GM12873 (cell line): ENCODE data around the gene EGFL7.

Experiments used
- TF ChIP-seq, protein P1 (sequence below): IDR thresholded peaks from 2 replicates; pipeline ENCODE4 v1.5.1; 2012; ENCODE audit warnings: low read depth, mild to moderate bottlenecking, moderate library complexity, low read length, control low read depth; ENCODE audit not compliant: insufficient read depth; ENCODE audit errors: missing control alignments

The EGFL7 gene

DNA sequence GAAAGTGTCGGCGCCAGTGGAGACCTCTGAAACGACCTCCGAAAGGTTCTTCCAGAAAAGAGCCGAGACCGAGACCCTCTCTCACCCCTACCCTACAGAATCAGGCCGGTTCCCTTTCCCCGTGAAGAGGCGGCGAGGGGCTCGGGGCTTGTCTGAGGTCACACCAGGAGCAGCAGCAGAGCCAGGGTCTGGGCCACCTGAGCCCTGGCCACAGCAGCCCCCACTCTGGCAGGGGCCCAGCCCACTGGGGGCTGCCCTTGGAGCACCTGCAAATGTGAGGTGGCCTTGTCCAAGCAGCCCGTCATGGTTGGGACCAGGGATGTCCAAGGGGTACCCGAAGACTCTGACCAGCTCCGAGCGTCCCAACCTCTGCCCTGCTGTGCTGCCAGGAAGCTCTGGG lies 15.3 kb downstream of the EGFL7 start:
- TF ChIP-seq, protein P1, sequence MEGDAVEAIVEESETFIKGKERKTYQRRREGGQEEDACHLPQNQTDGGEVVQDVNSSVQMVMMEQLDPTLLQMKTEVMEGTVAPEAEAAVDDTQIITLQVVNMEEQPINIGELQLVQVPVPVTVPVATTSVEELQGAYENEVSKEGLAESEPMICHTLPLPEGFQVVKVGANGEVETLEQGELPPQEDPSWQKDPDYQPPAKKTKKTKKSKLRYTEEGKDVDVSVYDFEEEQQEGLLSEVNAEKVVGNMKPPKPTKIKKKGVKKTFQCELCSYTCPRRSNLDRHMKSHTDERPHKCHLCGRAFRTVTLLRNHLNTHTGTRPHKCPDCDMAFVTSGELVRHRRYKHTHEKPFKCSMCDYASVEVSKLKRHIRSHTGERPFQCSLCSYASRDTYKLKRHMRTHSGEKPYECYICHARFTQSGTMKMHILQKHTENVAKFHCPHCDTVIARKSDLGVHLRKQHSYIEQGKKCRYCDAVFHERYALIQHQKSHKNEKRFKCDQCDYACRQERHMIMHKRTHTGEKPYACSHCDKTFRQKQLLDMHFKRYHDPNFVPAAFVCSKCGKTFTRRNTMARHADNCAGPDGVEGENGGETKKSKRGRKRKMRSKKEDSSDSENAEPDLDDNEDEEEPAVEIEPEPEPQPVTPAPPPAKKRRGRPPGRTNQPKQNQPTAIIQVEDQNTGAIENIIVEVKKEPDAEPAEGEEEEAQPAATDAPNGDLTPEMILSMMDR, result no peak

DNA sequence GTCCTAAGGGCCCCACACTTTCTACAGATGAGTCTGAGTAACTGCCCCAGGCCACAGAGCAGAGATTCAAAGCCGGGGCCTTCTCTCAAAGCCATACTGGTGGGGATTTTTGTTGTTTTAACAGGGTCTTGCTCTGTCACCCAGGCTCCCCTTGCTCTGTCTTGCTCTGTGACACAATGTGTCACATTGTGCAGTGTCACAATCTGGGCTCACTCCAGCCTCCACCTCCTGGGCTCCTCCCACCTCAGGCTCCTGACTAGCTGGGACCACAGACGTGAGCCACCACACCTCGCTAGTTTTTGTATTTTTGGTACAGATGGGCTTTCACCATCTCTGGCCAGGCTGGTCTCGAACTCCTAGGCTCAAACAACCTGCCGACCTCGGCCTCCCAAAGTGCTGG lies 15.9 kb downstream of the EGFL7 start:
- TF ChIP-seq, protein P1, result no peak

DNA sequence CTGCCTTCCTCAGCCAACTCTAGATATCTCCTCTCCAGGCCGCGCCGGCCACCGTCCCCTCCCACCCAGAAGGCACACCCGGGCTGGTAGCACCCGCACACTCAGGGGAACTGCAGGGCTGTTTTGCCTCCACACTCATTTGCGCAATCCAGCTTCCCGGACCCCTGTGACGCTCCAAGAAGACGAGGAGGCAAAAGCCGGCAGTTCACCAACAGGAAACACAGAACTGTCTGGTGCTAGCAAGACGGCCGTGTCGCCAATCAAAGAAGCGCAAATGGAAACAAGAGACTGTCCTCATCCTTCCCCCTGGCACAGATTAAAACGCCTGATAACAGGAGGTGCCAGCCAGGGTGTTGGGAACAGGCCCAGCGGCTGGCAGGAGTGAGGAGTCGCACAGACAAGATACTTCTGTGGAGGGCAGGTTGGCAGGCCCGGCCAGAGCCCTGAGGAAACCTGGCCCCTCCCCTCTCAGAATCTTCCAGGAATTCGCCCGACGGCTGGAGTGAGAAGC lies 16.8 kb downstream of the EGFL7 start:
- TF ChIP-seq, protein P1, result no peak

DNA sequence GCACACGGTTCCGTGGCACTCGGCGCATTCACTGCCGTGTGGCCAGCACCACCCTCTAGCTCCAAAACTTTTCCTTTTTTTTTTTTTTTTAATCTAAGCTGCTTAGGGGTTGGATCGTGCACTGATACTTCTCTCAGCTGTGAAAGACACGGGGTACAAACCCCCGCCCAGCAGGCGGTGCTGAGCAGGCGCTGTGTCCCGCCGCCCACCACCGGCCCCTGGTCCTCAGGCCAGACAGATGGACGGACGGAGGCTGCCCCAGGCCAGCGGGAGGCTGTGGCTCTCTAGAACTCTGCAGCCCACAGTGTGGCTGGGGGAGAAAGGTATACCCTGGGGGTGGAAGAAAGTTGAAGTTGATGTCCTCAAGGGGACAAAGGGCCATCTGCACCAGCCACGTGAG lies 18.3 kb downstream of the EGFL7 start:
- TF ChIP-seq, protein P1, result no peak

DNA sequence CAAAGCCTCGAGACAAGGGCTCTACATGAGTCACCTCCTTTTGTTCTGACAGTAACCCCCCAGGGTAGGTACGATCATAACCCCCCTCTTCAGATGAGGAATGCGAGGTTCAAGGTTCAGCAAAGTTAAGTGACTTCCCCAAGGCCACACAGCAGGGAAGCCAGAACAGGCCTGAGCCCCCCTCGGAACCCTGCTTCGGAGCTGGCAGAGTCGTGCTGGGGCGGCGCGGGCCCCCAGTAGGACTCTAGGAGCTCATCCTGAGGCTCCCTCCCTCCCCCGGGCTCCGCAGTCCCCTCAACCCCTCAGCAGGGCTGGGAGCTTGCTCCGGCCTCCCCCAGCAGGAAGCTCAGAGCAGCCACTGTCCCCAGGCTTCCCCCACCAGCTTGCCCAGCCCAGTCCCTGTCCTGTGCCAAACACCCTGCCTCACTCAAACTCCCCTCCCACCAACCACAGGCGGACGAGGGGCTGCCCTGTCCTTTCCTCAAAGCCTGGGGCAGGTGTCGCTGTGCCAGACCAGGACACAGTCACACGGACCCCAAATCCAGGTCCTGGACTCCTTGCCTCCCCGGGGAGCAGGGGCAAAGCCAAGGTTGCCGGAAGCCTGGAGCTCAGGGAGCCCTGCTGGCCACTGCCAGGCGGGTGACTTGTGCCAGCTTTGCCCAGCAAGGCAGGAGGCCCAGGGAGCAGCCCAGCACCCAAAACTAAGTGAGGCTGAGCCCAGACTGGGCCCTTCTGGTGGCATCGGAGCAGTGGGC lies 19.4 kb downstream of the EGFL7 start:
- TF ChIP-seq, protein P1, result no peak

DNA sequence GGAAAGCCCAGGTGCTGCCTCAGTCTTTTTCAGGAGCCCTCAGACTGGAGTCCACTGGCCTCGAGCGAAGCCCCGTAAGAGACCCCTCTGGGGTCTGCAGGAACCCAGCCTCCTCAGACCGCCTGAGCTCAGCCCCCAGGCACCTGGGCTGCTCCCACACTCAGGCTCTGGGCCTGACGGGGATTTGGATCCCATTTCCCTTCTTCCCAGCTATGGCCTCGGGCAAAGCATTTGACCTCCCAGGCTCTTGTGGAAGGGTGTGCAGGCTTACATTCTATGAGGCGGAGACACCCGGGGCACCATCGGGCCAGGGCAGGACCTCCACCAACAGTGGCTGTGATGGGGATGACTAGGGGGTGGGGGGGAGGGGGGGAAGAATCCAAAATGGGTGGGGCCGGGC lies 20.0 kb downstream of the EGFL7 start:
- TF ChIP-seq, protein P1, result no peak

DNA sequence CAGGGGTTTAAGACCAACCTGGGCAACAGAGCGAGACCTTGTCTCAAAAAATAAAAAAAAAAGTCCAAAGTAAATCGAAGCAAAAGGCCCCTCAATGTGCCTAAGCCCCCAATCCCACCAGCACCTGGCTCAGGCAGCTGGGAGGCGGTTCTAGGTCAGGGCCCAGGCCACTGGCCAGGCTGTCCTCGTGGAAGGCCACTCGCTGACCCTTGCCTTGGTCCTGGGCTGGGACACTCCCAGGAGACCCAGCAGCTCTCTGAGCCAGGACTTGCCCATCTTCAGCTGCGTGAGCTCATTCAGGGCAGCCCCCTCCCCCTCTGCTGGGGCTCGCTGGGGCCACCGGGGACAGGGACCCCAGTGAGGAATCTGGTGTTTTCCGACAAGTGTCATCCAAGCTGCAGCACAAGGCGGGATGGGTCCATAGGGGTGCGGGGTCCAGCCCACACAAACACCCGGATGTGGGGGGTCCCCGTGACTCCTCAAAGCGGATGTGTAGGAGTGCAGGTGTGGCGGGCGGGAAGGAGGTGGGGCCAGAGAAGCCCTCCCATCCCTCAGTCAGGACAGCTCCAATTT lies 20.5 kb downstream of the EGFL7 start:
- TF ChIP-seq, protein P1, result no peak
